Transverse colon (tissue), 4 donors: ENCODE data around the gene CLMN.

Source experiments
- CTCF ChIP-seq, 5 experiments: fragments of 200-600 bp in 3 of 5; fragments of 450-650 bp in 2 of 5; sonication (generic) in 3 of 5; IDR thresholded peaks; 1 replicate in 2 of 5; 2 replicates in 3 of 5; pipeline ENCODE4 v1.5.1; 2016 to 2017; ENCODE audit warnings: antibody characterized with exemption in 5 of 5, inconsistent platforms in 3 of 5, mild to moderate bottlenecking in 2 of 5, moderate library complexity in 1 of 5
- POLR2A ChIP-seq: fragments of 450-650 bp; IDR thresholded peaks from one replicate; pipeline ENCODE4 v1.6.1; 2016; ENCODE audit warnings: antibody characterized with exemption, mild to moderate bottlenecking, moderate library complexity
- POLR2AphosphoS5 ChIP-seq, 3 donors: sonication (generic); formaldehyde crosslinking; IDR thresholded peaks; one replicate each; pipeline ENCODE4 v1.6.1; 2016; ENCODE audit warnings: antibody characterized with exemption in 3 of 3

- TF ChIP-seq CTCF (IDR thresholded peaks at IDR 0.05) = no peak
- no peak for TF ChIP-seq POLR2A
- TF ChIP-seq POLR2AphosphoS5 (IDR thresholded peaks at IDR 0.05) = no peak
These were observed 44.2 kb downstream of the CLMN start for GRCh38 chr14:95275494-95275893.
